Retinal pigment epithelial cell (primary cell): Measurements from ENCODE around the gene SLC25A36.
"Not testable (repeated sequence)": the region's sequence is repeated elsewhere in the genome, so short reads cannot be mapped to it uniquely, and the experiment has no call there.

Experiments used
- DNase-seq: peaks from one replicate; pipeline ENCODE4 v3.0.0-alpha.2; 2010; ENCODE audit warnings: low read depth
- H3K4me3 ChIP-seq: 2 replicates; pipeline ENCODE4 v1.5.1; 2011; ENCODE audit warnings: mild to moderate bottlenecking, low read length, control low read depth, moderate library complexity
- CTCF ChIP-seq: conservative IDR thresholded peaks from 2 replicates; pipeline ENCODE4 v1.5.1; 2011; ENCODE audit warnings: low read depth, low read length, control low read depth, inconsistent platforms

SLC25A36 gene

GRCh38 chr3:140929446-140929845, 12.2 kb upstream of the SLC25A36 start:
- no peak overlapping the region for H3K4me3 ChIP-seq
- TF ChIP-seq CTCF: no peak
- DNase-seq: no peak

GRCh38 chr3:140931016-140931454, 10.6 kb upstream of the SLC25A36 start:
- no peak overlapping the region for H3K4me3 ChIP-seq
- TF ChIP-seq CTCF: no peak
- no peak for DNase-seq

DNA sequence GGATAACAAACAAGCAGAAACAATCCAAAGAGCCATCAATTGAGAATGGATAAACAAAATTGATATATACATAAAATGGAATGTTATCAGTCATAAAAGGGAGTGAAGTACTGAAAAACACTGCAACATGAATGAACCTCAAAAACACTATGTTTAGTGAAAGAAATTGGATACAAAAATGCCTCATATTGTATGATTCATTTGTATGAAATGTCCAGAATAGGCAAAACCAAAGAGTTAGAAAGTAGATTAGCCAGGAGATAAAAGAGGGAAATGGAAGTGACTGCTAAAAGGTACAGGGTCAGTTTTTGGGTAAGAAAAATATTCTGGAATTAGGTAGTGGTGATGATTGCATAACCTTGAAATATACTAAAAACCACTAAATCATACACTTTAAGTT, 9.8 kb upstream of the SLC25A36 start:
- DNase-seq: no peak
- TF ChIP-seq CTCF: no peak
- no peak overlapping the region for H3K4me3 ChIP-seq

DNA sequence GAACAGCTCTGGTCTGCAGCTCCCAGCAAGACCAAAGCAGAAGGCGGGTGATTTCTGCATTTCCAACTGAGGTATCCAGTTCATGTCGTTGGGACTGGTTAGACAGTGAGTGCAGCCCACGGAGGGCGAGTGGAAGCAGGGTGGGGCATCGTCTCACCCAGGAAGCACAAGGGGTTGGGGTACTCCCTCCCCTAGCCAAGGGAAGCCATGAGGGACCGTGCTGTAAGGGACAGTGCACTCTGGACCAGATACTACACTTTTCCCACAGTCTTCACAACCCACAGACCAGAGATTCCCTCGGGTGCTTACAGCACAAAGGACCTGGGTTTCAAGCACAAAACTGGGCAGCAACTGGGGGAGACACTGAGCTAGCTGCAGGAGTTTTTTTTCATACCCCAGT, 8.5 kb upstream of the SLC25A36 start:
- DNase-seq: no peak
- TF ChIP-seq CTCF: no peak
- H3K4me3 ChIP-seq: no peak overlapping the region

DNA sequence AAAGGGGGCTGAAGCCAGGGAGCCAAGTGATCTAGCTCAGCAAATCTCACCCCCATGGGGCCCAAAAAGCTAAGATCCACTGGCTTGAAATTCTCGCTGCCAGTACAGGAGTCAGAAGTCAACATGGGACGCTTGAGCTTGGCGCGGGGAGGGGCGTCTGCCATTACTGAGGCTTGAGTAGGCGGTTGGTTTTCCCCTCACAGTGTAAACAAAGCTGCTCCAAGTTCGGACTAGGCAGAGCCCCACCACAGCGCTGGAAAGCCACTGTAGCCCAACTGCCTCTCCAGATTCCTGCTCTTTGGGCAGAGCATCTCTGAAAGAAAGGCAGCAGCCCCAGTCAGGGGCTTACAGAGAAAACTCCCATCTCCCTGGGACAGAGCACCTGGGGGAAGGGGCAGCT, 8.1 kb upstream of the SLC25A36 start:
- no peak for TF ChIP-seq CTCF
- H3K4me3 ChIP-seq: no peak overlapping the region
- DNase-seq: no peak

- not testable (repeated sequence) for DNase-seq, H3K4me3 ChIP-seq
Observed at GRCh38 chr3:140939305-140939704, 2.3 kb upstream of the SLC25A36 start.

GRCh38 chr3:140941090-140941433, 574 bp upstream of the SLC25A36 start:
- TF ChIP-seq CTCF: no peak
- DNase-seq: no peak
- H3K4me3 ChIP-seq: peak overlapping the region; percentile 74

DNA sequence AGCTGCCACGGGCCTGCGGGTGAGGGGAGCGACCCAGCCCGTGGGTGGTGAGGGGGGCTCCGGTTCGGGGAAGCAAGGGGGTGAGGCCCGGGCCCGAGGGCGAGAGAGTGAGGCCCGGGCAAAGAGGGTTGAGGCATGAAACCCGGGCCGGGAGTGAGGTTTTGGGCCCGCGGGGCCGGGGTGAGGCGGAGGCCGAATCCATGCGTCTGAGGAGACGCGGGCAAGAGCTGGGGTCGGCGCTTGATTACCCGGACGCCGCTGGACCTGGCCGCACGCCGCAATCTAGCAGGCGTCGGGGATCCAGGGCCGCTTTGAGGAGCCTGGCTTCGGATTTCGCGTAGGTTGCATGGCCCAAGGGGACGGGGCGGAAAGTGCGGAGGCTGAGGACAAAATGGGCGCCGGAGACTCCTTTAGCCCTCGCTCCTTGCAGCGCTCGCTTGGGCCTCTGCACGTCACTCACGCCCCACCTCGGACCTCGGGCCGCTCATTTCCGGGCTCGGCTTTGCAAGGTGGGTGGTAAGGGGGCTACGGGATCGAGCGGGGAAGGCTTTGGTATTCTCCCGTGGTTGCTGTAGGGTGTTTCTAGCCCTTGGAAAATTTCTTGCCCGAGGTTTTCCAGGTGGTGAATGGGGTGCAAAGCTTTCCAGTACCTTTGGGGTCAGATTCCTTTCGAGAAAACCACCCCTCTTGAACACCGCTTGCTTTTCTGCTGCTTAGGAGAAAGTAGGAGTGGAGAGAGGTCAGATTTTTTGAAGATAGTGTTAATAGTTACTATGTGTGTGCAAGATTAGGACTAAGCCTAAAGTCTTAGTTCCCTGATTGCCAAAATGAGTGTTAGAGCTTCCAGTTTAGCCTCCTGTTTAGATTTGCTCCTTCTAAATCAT, 827 bp downstream of the SLC25A36 start:
- DNase-seq: no peak
- H3K4me3 ChIP-seq: peak overlapping the region; percentile 74
- no peak for TF ChIP-seq CTCF
